ENCODE data around the gene CCT6B.
"Not testable (repeated sequence)": the region's sequence is repeated elsewhere in the genome, so short reads cannot be mapped to it uniquely, and the experiment has no call there.

CCT6B gene

GRCh38 chr17:34980353-34980680 lies 19.1 kb upstream of the CCT6B start, which contains the start of gene LIG3:
TSS of gene LIG3 (plus strand) at chr17:34980512. CDS start at chr17:34983006, 2,494 bp downstream.
- FAIRE-seq: no peak

- no peak for FAIRE-seq
These were observed 18.5 kb upstream of the CCT6B start for GRCh38 chr17:34979650-34980352.

GRCh38 chr17:34979153-34979552 lies 17.9 kb upstream of the CCT6B start:
- FAIRE-seq: no peak

GRCh38 chr17:34974794-34975785 lies 13.8 kb upstream of the CCT6B start:
- no peak for FAIRE-seq

GRCh38 chr17:34974179-34974578 lies 12.9 kb upstream of the CCT6B start:
- FAIRE-seq: no peak

- FAIRE-seq: no peak
These were observed 2.8 kb downstream of the CCT6B start for GRCh38 chr17:34958438-34958837.

GRCh38 chr17:34950780-34951179 lies 10.5 kb downstream of the CCT6B start:
- not testable (repeated sequence) for FAIRE-seq

- no peak for FAIRE-seq
These were observed 31.0 kb downstream of the CCT6B start for GRCh38 chr17:34930283-34930682.

GRCh38 chr17:34926661-34927060 lies 34.6 kb downstream of the CCT6B start:
- FAIRE-seq: no peak

- no peak for FAIRE-seq
These were observed 40.6 kb downstream of the CCT6B start for GRCh38 chr17:34920676-34921075.

- no peak for FAIRE-seq
These were observed 43.9 kb downstream of the CCT6B start for GRCh38 chr17:34917381-34917780.

- no peak for FAIRE-seq
These were observed 45.1 kb downstream of the CCT6B start for GRCh38 chr17:34916120-34916519.

- FAIRE-seq: no peak
These were observed 48.3 kb downstream of the CCT6B start for GRCh38 chr17:34913001-34913400.

GRCh38 chr17:34909040-34909439 lies 52.2 kb downstream of the CCT6B start:
- no peak for FAIRE-seq

- FAIRE-seq: peak; percentile 79
These were observed 58.3 kb downstream of the CCT6B start for GRCh38 chr17:34902831-34903547.

- no peak for FAIRE-seq
These were observed 61.5 kb downstream of the CCT6B start for GRCh38 chr17:34899643-34900291.

- FAIRE-seq: no peak
These were observed 65.9 kb downstream of the CCT6B start for GRCh38 chr17:34895383-34895782.

GRCh38 chr17:34894964-34895363 lies 66.3 kb downstream of the CCT6B start:
- no peak for FAIRE-seq

GRCh38 chr17:34892461-34893249 lies 68.6 kb downstream of the CCT6B start:
- no peak for FAIRE-seq

GRCh38 chr17:34886831-34887230 lies 74.4 kb downstream of the CCT6B start:
- no peak for FAIRE-seq

- no peak for FAIRE-seq
These were observed 76.2 kb downstream of the CCT6B start for GRCh38 chr17:34885076-34885475.

- FAIRE-seq: no peak
These were observed 76.7 kb downstream of the CCT6B start for GRCh38 chr17:34884597-34884996.
